ENCODE results near the gene GRIA4. TPM values are rescaled to one million over a fixed set of nuclear protein-coding genes. Genes with fewer than 3 reads are reported as not detected.

Gene GRIA4
- total and polyA plus RNA-seq, 7 donors, result 0.23 to 6.6 (median 1.9) TPM

DNA sequence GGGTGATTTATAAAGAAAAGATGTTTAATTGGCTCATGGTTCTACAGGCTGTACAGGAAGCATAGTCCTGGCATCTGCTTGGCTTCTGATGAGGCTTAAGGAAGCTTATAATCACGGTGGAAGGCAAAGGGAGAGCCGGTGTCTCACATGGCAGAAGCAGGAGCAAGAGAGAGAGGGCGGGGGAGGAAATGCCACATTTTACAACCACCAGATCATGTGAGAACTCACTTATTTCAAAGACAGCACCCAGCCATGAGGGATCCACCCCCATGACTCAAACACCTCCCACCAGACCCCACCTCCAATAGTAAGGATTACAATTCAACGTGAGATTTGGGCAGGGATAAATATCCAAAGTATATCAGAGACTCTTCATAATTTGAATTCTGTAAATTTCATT lies 211.5 kb downstream of the GRIA4 start:
- H3K4me3 ChIP-seq, result no peak overlapping the region
- H3K9me3 ChIP-seq, result no peaks in the 10 kb centered on the region
- intact Hi-C loops (cut with DNase I), result no loop called here
- TF ChIP-seq, protein P1, sequence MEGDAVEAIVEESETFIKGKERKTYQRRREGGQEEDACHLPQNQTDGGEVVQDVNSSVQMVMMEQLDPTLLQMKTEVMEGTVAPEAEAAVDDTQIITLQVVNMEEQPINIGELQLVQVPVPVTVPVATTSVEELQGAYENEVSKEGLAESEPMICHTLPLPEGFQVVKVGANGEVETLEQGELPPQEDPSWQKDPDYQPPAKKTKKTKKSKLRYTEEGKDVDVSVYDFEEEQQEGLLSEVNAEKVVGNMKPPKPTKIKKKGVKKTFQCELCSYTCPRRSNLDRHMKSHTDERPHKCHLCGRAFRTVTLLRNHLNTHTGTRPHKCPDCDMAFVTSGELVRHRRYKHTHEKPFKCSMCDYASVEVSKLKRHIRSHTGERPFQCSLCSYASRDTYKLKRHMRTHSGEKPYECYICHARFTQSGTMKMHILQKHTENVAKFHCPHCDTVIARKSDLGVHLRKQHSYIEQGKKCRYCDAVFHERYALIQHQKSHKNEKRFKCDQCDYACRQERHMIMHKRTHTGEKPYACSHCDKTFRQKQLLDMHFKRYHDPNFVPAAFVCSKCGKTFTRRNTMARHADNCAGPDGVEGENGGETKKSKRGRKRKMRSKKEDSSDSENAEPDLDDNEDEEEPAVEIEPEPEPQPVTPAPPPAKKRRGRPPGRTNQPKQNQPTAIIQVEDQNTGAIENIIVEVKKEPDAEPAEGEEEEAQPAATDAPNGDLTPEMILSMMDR (IDR thresholded peaks at IDR 0.05), result no peak
- TF ChIP-seq POLR2A (IDR thresholded peaks at IDR 0.05) (no peak), POLR2AphosphoS5 (IDR thresholded peaks at IDR 0.05) (no peak), EP300 (IDR thresholded peaks at IDR 0.05) (no peak)
- DNase-seq, result no peak
- 27 to 60% methylated on average over 4 of the region's 4 CpGs for WGBS, 2 donors
- no peak overlapping the region for H3K27ac ChIP-seq
- no peaks in the 10 kb centered on the region for H3K27me3 ChIP-seq
- H3K36me3 ChIP-seq, result no peaks in the 10 kb centered on the region
- H3K4me1 ChIP-seq, result no peaks in the 10 kb centered on the region

DNA sequence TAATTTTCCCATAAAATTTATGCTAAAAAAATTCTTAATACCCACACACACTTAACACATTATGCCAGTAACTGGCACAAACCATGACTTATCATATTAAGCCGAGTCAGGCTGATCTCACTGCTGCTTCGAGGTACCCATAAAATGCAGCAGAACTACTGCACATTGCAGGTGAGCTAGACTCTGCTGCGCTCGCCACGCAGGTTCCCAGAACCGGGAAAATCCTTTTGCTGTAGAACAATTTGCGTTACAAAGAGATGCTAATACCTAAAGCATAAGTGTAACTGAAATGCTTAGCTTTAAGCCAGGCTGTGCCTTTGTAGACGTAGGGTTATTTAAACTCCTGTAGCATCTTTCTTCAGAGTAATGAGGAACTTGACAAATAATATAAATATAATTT lies 211.9 kb downstream of the GRIA4 start:
- intact Hi-C loops (cut with DNase I), result no loop called here
- no peak overlapping the region for H3K4me3 ChIP-seq
- 70 to 77% methylated on average over 8 of the region's 8 CpGs for WGBS, 2 donors
- TF ChIP-seq POLR2A (IDR thresholded peaks at IDR 0.05) (no peak), POLR2AphosphoS5 (IDR thresholded peaks at IDR 0.05) (no peak), EP300 (IDR thresholded peaks at IDR 0.05) (no peak)
- TF ChIP-seq, protein P1 (IDR thresholded peaks at IDR 0.05), result no peak
- no peaks in the 10 kb centered on the region for H3K36me3 ChIP-seq
- H3K27me3 ChIP-seq, result no peaks in the 10 kb centered on the region
- no peak for DNase-seq
- H3K9me3 ChIP-seq, result no peaks in the 10 kb centered on the region
- no peak overlapping the region for H3K27ac ChIP-seq
- H3K4me1 ChIP-seq, result no peaks in the 10 kb centered on the region

DNA sequence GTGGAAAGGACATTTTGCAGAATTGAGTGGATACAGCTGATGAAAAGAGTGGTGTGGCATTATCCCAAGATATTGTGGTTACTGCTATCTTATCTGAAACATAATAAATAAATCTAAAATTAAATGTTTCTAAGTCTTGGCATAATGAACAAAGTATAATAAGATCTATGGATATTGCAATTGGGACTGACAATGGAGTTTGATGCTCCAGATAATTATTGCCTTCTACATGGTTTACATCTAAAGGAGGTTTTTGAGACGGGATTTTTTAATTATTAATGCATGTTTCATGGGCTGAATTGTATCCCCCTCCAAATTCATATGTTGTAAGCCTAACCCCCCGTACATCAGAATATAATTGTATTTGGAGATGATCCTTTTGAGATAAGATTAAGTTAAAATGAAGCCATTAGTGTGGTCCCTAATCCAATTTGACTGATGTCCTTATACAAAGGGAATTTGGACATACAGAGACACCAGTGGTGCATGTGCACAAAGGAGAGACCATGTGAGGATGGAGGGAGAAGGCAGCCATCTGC lies 213.7 kb downstream of the GRIA4 start:
- no peaks in the 10 kb centered on the region for H3K36me3 ChIP-seq
- DNase-seq, result no peak
- no peaks in the 10 kb centered on the region for H3K9me3 ChIP-seq
- no peak for TF ChIP-seq EP300 (IDR thresholded peaks at IDR 0.05)
- no peak for TF ChIP-seq POLR2AphosphoS5 (IDR thresholded peaks at IDR 0.05)
- TF ChIP-seq POLR2A (IDR thresholded peaks at IDR 0.05), result no peak
- TF ChIP-seq, protein P1 (IDR thresholded peaks at IDR 0.05), result no peak
- 72 to 85% methylated on average over 2 of the region's 2 CpGs for WGBS, 2 donors
- no peak overlapping the region for H3K4me3 ChIP-seq
- intact Hi-C loops (cut with DNase I), result no loop called here
- no peak overlapping the region for H3K27ac ChIP-seq
- H3K27me3 ChIP-seq, result no peaks in the 10 kb centered on the region
- H3K4me1 ChIP-seq, result no peaks in the 10 kb centered on the region

DNA sequence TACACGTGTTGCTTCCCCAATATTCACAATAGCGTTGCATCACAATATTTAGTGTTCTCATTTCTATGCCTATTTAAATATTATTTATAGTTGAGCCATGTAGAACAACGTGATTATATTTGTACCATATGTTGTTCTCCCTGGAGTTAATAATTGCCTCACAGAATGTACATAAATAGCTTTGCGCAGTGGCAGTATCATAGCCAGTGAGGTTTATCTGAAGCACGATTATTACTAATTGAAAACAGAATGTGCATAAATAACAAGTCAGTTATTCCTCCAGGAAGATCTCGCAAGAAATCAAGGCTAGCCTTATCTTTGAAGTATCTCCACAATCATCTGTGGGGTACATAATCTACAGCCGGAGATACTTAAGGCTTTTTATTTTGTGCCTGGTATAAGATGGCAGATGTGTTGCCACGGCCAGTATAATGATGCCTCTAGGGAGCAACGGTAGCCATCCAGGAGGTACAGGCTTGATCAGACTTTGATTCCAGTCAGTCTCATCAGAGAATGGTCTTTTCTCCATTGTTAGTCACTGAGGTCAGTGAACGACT lies 214.7 kb downstream of the GRIA4 start:
- no peak overlapping the region for H3K4me3 ChIP-seq
- 77 to 87% methylated on average over 10 of the region's 10 CpGs for WGBS, 2 donors

DNA sequence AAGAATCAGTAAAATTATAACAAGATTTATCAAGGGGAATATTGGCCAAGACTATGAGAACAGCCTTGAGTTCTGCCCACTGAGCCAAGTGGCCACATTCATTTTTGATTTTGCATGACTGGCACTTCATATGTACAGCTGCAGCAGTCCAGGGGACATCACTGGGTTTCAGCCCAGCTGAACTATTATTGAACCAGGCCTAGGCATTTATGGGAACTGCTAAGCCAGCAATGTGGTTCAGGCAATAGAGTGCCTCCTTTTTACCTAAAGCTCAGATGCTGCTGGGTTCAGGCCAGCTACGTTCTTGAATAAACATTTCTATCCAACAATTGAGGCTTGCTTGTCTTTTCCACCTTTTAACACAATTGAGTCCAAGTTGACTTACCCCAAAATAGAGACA lies 215.3 kb downstream of the GRIA4 start:
- Histone ChIP-seq H3K27me3 (no peaks in the 10 kb centered on the region), H3K27ac (no peak overlapping the region), H3K9me3 (no peaks in the 10 kb centered on the region), H3K36me3 (no peaks in the 10 kb centered on the region), H3K4me1 (no peaks in the 10 kb centered on the region), H3K4me3 (no peak overlapping the region)
- WGBS, 2 donors, result 71 to 79% methylated on average over 1 of the region's 1 CpG
- intact Hi-C loops (cut with DNase I), result no loop called here
- DNase-seq, result no peak
- no peak for TF ChIP-seq POLR2AphosphoS5 (IDR thresholded peaks at IDR 0.05)
- TF ChIP-seq EP300 (IDR thresholded peaks at IDR 0.05), result no peak
- TF ChIP-seq, protein P1 (IDR thresholded peaks at IDR 0.05), result no peak
- no peak for TF ChIP-seq POLR2A (IDR thresholded peaks at IDR 0.05)

More for the DNA sequence above, 214.7 kb downstream of the GRIA4 start:
- H3K27ac ChIP-seq, result no peak overlapping the region
- TF ChIP-seq POLR2A (IDR thresholded peaks at IDR 0.05), result no peak
- no peak for TF ChIP-seq EP300 (IDR thresholded peaks at IDR 0.05)
- no peaks in the 10 kb centered on the region for H3K9me3 ChIP-seq
- no peaks in the 10 kb centered on the region for H3K27me3 ChIP-seq
- no peaks in the 10 kb centered on the region for H3K4me1 ChIP-seq
- no peak for DNase-seq
- H3K36me3 ChIP-seq, result no peaks in the 10 kb centered on the region
- intact Hi-C loops (cut with DNase I), result no loop called here

Data from sigmoid colon (tissue), 7 donors.